Measurements from ENCODE around the gene TYRO3.

TYRO3 gene

GRCh38 chr15:41558400-41559238 lies at the start of gene TYRO3:
Gene TYRO3, plus strand, starts transcription at chr15:41559212. Its CDS starts 46 bp downstream, at chr15:41559258.
- DNase-seq (ENCODE audit: low read depth), result peak; percentile 61

GRCh38 chr15:41510728-41511127 lies 48.3 kb upstream of the TYRO3 start:
- DNase-seq (ENCODE audit: low read depth), result no peak

- no peak for DNase-seq (ENCODE audit: low read depth)
Observed at GRCh38 chr15:41511331-41511898, 47.6 kb upstream of the TYRO3 start.

GRCh38 chr15:41511899-41512369 lies 47.1 kb upstream of the TYRO3 start:
- no peak for DNase-seq (ENCODE audit: low read depth)

GRCh38 chr15:41512512-41512939 lies 46.5 kb upstream of the TYRO3 start:
- no peak for DNase-seq (ENCODE audit: low read depth)

GRCh38 chr15:41512940-41513505 lies 46.0 kb upstream of the TYRO3 start:
- DNase-seq (ENCODE audit: low read depth), result no peak

- no peak for DNase-seq (ENCODE audit: low read depth)
Observed at GRCh38 chr15:41513506-41514227, 45.3 kb upstream of the TYRO3 start, which contains the start of gene LTK. Gene LTK, minus strand, starts transcription at chr15:41513827. Its CDS starts 118 bp downstream, at chr15:41513709.

- DNase-seq (ENCODE audit: low read depth), result no peak
Observed at GRCh38 chr15:41517895-41518449, 41.0 kb upstream of the TYRO3 start.

GRCh38 chr15:41520636-41521035 lies 38.4 kb upstream of the TYRO3 start:
- no peak for DNase-seq (ENCODE audit: low read depth)

GRCh38 chr15:41521614-41522013 lies 37.4 kb upstream of the TYRO3 start:
- no peak for DNase-seq (ENCODE audit: low read depth)

- DNase-seq (ENCODE audit: low read depth), result no peak
Observed at GRCh38 chr15:41523097-41523496, 35.9 kb upstream of the TYRO3 start.

- DNase-seq (ENCODE audit: low read depth), result no peak
Observed at GRCh38 chr15:41530363-41530956, 28.6 kb upstream of the TYRO3 start.

- DNase-seq (ENCODE audit: low read depth), result no peak
Observed at GRCh38 chr15:41535544-41535943, 23.5 kb upstream of the TYRO3 start.

- no peak for DNase-seq (ENCODE audit: low read depth)
Observed at GRCh38 chr15:41536866-41537265, 22.1 kb upstream of the TYRO3 start.

GRCh38 chr15:41543521-41543870 lies 15.5 kb upstream of the TYRO3 start:
- DNase-seq (ENCODE audit: low read depth), result no peak

GRCh38 chr15:41544650-41545015 lies 14.4 kb upstream of the TYRO3 start:
- no peak for DNase-seq (ENCODE audit: low read depth)

GRCh38 chr15:41545218-41545617 lies 13.8 kb upstream of the TYRO3 start:
- DNase-seq (ENCODE audit: low read depth), result no peak

- DNase-seq (ENCODE audit: low read depth), result no peak
Observed at GRCh38 chr15:41546851-41547786, 11.9 kb upstream of the TYRO3 start.

- no peak for DNase-seq (ENCODE audit: low read depth)
Observed at GRCh38 chr15:41550066-41550775, 8.8 kb upstream of the TYRO3 start.

GRCh38 chr15:41553731-41554130 lies 5.3 kb upstream of the TYRO3 start:
- DNase-seq (ENCODE audit: low read depth), result no peak

Measured in stimulated activated CD8-positive, alpha-beta memory T cell treated with anti-CD3 and anti-CD28 coated beads, Interleukin-4, amount 100 ng/mL, for 24 hours (primary cell).